Bronchial epithelial cell (primary cell): ENCODE measurements around the gene AGMO. TPM values are rescaled to one million over a fixed set of nuclear protein-coding genes. Genes with fewer than 3 reads are reported as not detected.

Experiments
- DNase-seq: peaks from one replicate; pipeline ENCODE4 v3.0.0-alpha.2; 2010; ENCODE audit warnings: low read depth
- FAIRE-seq: peaks from 2 replicates; lab custom pipeline; 2011; peaks lifted over from hg19 to GRCh38; lab: Jason Lieb, UNC
- H3K27me3 ChIP-seq: 2 replicates; pipeline ENCODE4 v1.5.1; 2011; ENCODE audit warnings: low read length; ENCODE audit not compliant: control insufficient read depth, insufficient read depth
- H3K36me3 ChIP-seq: 2 replicates; pipeline ENCODE4 v1.5.1; 2011; ENCODE audit warnings: low read length; ENCODE audit not compliant: control insufficient read depth, insufficient read depth
- H3K4me3 ChIP-seq: 2 replicates; pipeline ENCODE4 v1.5.1; 2011; ENCODE audit warnings: mild to moderate bottlenecking, low read depth, low read length, control low read depth
- CTCF ChIP-seq: IDR thresholded peaks from 2 replicates; pipeline ENCODE4 v1.5.1; 2011; ENCODE audit warnings: mild to moderate bottlenecking, moderate library complexity, low read length, control low read depth, inconsistent platforms; ENCODE audit not compliant: insufficient read depth, severe bottlenecking
- total RNA-seq: library from RNA; depleted of rRNA; stranded (reverse); fragments of >200 nt; gene quantifications from 2 replicates; pipeline ENCODE4 v1.2.1, GENCODE V29; 2014

Gene AGMO
- total RNA-seq, 1 donor from 2014 or later, result under 0.01 TPM

GRCh38 chr7:15358112-15358511 is 203.7 kb downstream of the AGMO start:
- Histone ChIP-seq H3K27me3 (no peaks in the 10 kb centered on the region), H3K36me3 (no peaks in the 10 kb centered on the region), H3K4me3 (no peak overlapping the region)
- TF ChIP-seq CTCF, result no peak
- FAIRE-seq, result no peak
- no peak for DNase-seq

- no peak for FAIRE-seq
- TF ChIP-seq CTCF, result no peak
- no peak overlapping the region for H3K4me3 ChIP-seq
Observed at GRCh38 chr7:15352421-15353206, 209.2 kb downstream of the AGMO start.

GRCh38 chr7:15345216-15345615 is 216.6 kb downstream of the AGMO start:
- Histone ChIP-seq H3K36me3 (no peaks in the 10 kb centered on the region), H3K4me3 (no peak overlapping the region), H3K27me3 (no peaks in the 10 kb centered on the region)
- TF ChIP-seq CTCF, result no peak
- FAIRE-seq (no peak), DNase-seq (no peak)

More at GRCh38 chr7:15352421-15353206, 209.2 kb downstream of the AGMO start:
- H3K27me3 ChIP-seq, result no peaks in the 10 kb centered on the region
- no peaks in the 10 kb centered on the region for H3K36me3 ChIP-seq
- no peak for DNase-seq

- TF ChIP-seq CTCF, result no peak
- Histone ChIP-seq H3K4me3 (no peak overlapping the region), H3K27me3 (no peaks in the 10 kb centered on the region), H3K36me3 (no peaks in the 10 kb centered on the region)
- no peak for DNase-seq
- no peak for FAIRE-seq
Observed at GRCh38 chr7:15341817-15342216, 220.0 kb downstream of the AGMO start.

- Histone ChIP-seq H3K4me3 (no peak overlapping the region), H3K36me3 (no peaks in the 10 kb centered on the region), H3K27me3 (no peaks in the 10 kb centered on the region)
- TF ChIP-seq CTCF, result no peak
- FAIRE-seq (no peak), DNase-seq (no peak)
Observed at GRCh38 chr7:15336146-15336545, 225.7 kb downstream of the AGMO start.
